H9 (cell line): ENCODE measurements around the gene IDE. TPM values are rescaled to one million over a fixed set of nuclear protein-coding genes. Genes with fewer than 3 reads are reported as not detected.
A peak's percentile ranks its signal among the peaks of the same experiment; 100 is the strongest.

Experiments
- DNase-seq: peaks from one replicate; pipeline ENCODE4 v3.0.0-alpha.2; 2017
- H2AFZ ChIP-seq: one replicate; pipeline ENCODE4 v1.6.1; 2013; ENCODE audit warnings: mild to moderate bottlenecking, low read length, control low read depth, moderate library complexity
- H2AK5ac ChIP-seq: 2 replicates; pipeline ENCODE4 v1.6.1; 2013; ENCODE audit warnings: low read length, control low read depth, mixed read lengths; ENCODE audit not compliant: insufficient read length
- H2BK120ac ChIP-seq: one replicate; pipeline ENCODE4 v1.6.1; 2013; ENCODE audit warnings: low read depth, mild to moderate bottlenecking, low read length, control low read depth, inconsistent platforms; ENCODE audit not compliant: poor library complexity, severe bottlenecking
- H2BK12ac ChIP-seq: 2 replicates; pipeline ENCODE4 v1.6.1; 2013; ENCODE audit warnings: low read length, control low read depth, mixed read lengths, low read depth; ENCODE audit not compliant: insufficient read length
- H2BK15ac ChIP-seq: 2 replicates; pipeline ENCODE4 v1.6.1; 2013; ENCODE audit warnings: low read depth, low read length, control low read depth
- H2BK20ac ChIP-seq: one replicate; pipeline ENCODE4 v1.6.1; 2013; ENCODE audit warnings: low read depth, mild to moderate bottlenecking, low read length, control low read depth, inconsistent platforms; ENCODE audit not compliant: poor library complexity, severe bottlenecking
- H2BK5ac ChIP-seq: 2 replicates; pipeline ENCODE4 v1.6.1; 2013; ENCODE audit warnings: low read length, control low read depth, mixed read lengths; ENCODE audit not compliant: insufficient read length
- H3K14ac ChIP-seq: 2 replicates; pipeline ENCODE4 v1.6.1; 2013; ENCODE audit warnings: low read length, control low read depth; ENCODE audit not compliant: insufficient read depth
- H3K18ac ChIP-seq: 2 replicates; pipeline ENCODE4 v1.6.1; 2013; ENCODE audit warnings: low read depth, mild to moderate bottlenecking, mixed read lengths, low read length, control low read depth; ENCODE audit not compliant: insufficient read length
- H3K23ac ChIP-seq: 2 replicates; pipeline ENCODE4 v1.6.1; 2013; ENCODE audit warnings: low read length, control low read depth, mixed read lengths, low read depth; ENCODE audit not compliant: insufficient read length
- H3K23me2 ChIP-seq: 2 replicates; pipeline ENCODE4 v1.6.1; 2013; ENCODE audit warnings: low read depth, mild to moderate bottlenecking, mixed read lengths, low read length, control low read depth; ENCODE audit not compliant: insufficient read length, poor library complexity, severe bottlenecking
- H3K27ac ChIP-seq: 2 replicates; pipeline ENCODE4 v1.5.1; 2013; ENCODE audit warnings: low read length, control low read depth, mixed read lengths, low read depth; ENCODE audit not compliant: insufficient read length
- H3K27me3 ChIP-seq: 2 replicates; pipeline ENCODE4 v1.6.1; 2013; ENCODE audit warnings: low read length, control low read depth, inconsistent platforms; ENCODE audit not compliant: insufficient read depth
- H3K4ac ChIP-seq: 2 replicates; pipeline ENCODE4 v1.6.1; 2013; ENCODE audit warnings: low read depth, mild to moderate bottlenecking, control low read depth, inconsistent platforms, low read length, moderate library complexity
- H3K4me1 ChIP-seq: 2 replicates; pipeline ENCODE4 v1.6.1; 2013; ENCODE audit warnings: low read length, control low read depth, inconsistent platforms; ENCODE audit not compliant: insufficient read depth
- H3K4me2 ChIP-seq: 2 replicates; pipeline ENCODE4 v1.6.1; 2013; ENCODE audit warnings: low read length, control low read depth, mixed read lengths; ENCODE audit not compliant: insufficient read length, insufficient read depth
- H3K56ac ChIP-seq: 2 replicates; pipeline ENCODE4 v1.6.1; 2013; ENCODE audit warnings: low read depth, mild to moderate bottlenecking, mixed read lengths, low read length, control low read depth; ENCODE audit not compliant: insufficient read length
- H3K79me1 ChIP-seq: 2 replicates; pipeline ENCODE4 v1.6.1; 2013; ENCODE audit warnings: low read depth, mild to moderate bottlenecking, moderate library complexity, low read length, control low read depth, inconsistent platforms; ENCODE audit not compliant: insufficient read depth, poor library complexity, severe bottlenecking
- H3K79me2 ChIP-seq: 2 replicates; pipeline ENCODE4 v1.6.1; 2013; ENCODE audit warnings: low read length, control low read depth, inconsistent platforms; ENCODE audit not compliant: insufficient read depth
- H3K9ac ChIP-seq: 2 replicates; pipeline ENCODE4 v1.6.1; 2013; ENCODE audit warnings: low read length, control low read depth, mixed read lengths; ENCODE audit not compliant: insufficient read length; ENCODE audit errors: extremely low read depth
- H3K9me3 ChIP-seq: one replicate; pipeline ENCODE4 v1.6.1; 2013; ENCODE audit warnings: low read depth, low read length, inconsistent platforms; ENCODE audit not compliant: control insufficient read depth
- H3T11ph ChIP-seq: one replicate; pipeline ENCODE4 v1.6.1; 2013; ENCODE audit warnings: mild to moderate bottlenecking, low read length, control low read depth, inconsistent platforms
- H4K20me1 ChIP-seq: one replicate; pipeline ENCODE4 v1.6.1; 2013; ENCODE audit not compliant: control insufficient read depth, insufficient read length, insufficient read depth
- H4K5ac ChIP-seq: 2 replicates; pipeline ENCODE4 v1.6.1; 2013; ENCODE audit warnings: low read depth, mild to moderate bottlenecking, mixed read lengths, low read length, control low read depth; ENCODE audit not compliant: insufficient read length
- H4K8ac ChIP-seq: replicated peaks from 2 replicates; pipeline ENCODE4 v1.6.1; 2013; ENCODE audit warnings: low read length, control low read depth, mixed read lengths, low read depth; ENCODE audit not compliant: insufficient read length
- H4K91ac ChIP-seq: 2 replicates; pipeline ENCODE4 v1.6.1; 2013; ENCODE audit warnings: low read depth, mild to moderate bottlenecking, moderate library complexity, mixed read lengths, low read length, control low read depth; ENCODE audit not compliant: insufficient read length
- H3K27ac Mint-ChIP-seq, 3 experiments: 2 replicates in 2 of 3; 3 replicates in 1 of 3; pipeline ENCODE4 v1.8.0; 2020 to 2021; ENCODE audit warnings: mixed read lengths in 3 of 3, mild to moderate bottlenecking in 1 of 3, moderate library complexity in 1 of 3
- H3K27me3 Mint-ChIP-seq: 2 replicates; pipeline ENCODE4 v1.8.0; 2021; ENCODE audit warnings: low read depth, mild to moderate bottlenecking, moderate library complexity, mixed read lengths
- H3K36me3 Mint-ChIP-seq, 3 experiments: 2 replicates in 2 of 3; 3 replicates in 1 of 3; pipeline ENCODE4 v1.8.0; 2020 to 2021; ENCODE audit warnings: low read depth in 3 of 3, mixed read lengths in 3 of 3; ENCODE audit not compliant: insufficient read depth in 1 of 3
- H3K4me1 Mint-ChIP-seq, 2 experiments: 2 replicates each; pipeline ENCODE4 v1.8.0; 2020; ENCODE audit warnings: mixed read lengths in 2 of 2
- H3K4me3 Mint-ChIP-seq, 2 experiments: 2 replicates in 1 of 2; 3 replicates in 1 of 2; pipeline ENCODE4 v1.8.0; 2020 to 2021; ENCODE audit warnings: mild to moderate bottlenecking in 2 of 2, mixed read lengths in 2 of 2, moderate library complexity in 1 of 2
- H3K9me3 Mint-ChIP-seq, 2 experiments: 2 replicates in 1 of 2; 3 replicates in 1 of 2; pipeline ENCODE4 v1.8.0; 2020; ENCODE audit warnings: mild to moderate bottlenecking in 2 of 2, mixed read lengths in 2 of 2, moderate library complexity in 1 of 2
- CTCF ChIP-seq: fragments of 200-600 bp; sonication (generic); conservative IDR thresholded peaks from 3 replicates; pipeline ENCODE4 v1.8.0; 2021; ENCODE audit warnings: antibody characterized with exemption, mild to moderate bottlenecking
- WGBS: extraction: QIAGEN DNeasy Blood & Tissue Kit; methylation state at CpG from one replicate; pipeline ENCODE4 v1.1.7; 2013; ENCODE audit warnings: missing lambda C conversion rate, low lambda C conversion rate, mixed read lengths; ENCODE audit not compliant: insufficient read length; ENCODE audit errors: extremely low coverage; 5-methylcytosine and 5-hydroxymethylcytosine counted together
- total RNA-seq: library from RNA; stranded (reverse); gene quantifications from 2 replicates; pipeline ENCODE4 v1.2.1, GENCODE V29; 2021

The IDE gene
- total RNA-seq, 1 experiment from 2014 or later = 48.9 TPM

- no peak overlapping the region for H2BK120ac ChIP-seq
- no peak overlapping the region for H4K5ac ChIP-seq
- H4K91ac ChIP-seq = no peak overlapping the region
- H3K4me2 ChIP-seq = no peak overlapping the region
- H3K9me3 Mint-ChIP-seq = no peaks in the 10 kb centered on the region; a peak in 1 of 5 replicates
- H2BK5ac ChIP-seq = no peak overlapping the region
- no peak overlapping the region for H2AK5ac ChIP-seq
- H3K27me3 Mint-ChIP-seq = no peaks in the 10 kb centered on the region
- H3K4me3 Mint-ChIP-seq = no peak overlapping the region
- H3K9ac ChIP-seq = no peak overlapping the region
- H4K20me1 ChIP-seq = no peaks in the 10 kb centered on the region
- H3K23me2 ChIP-seq = no peaks in the 10 kb centered on the region
- H3K4me1 Mint-ChIP-seq = peaks cover 20 to 32% of the 10 kb centered on the region in 2 experiments
- H3K14ac ChIP-seq = no peak overlapping the region
- no peak overlapping the region for H3K56ac ChIP-seq
- H3K27ac ChIP-seq = no peak overlapping the region
- no peaks in the 10 kb centered on the region; the same call in 1 of the 2 replicates for H3K4me1 ChIP-seq
- H3K18ac ChIP-seq = no peak overlapping the region
- peak overlapping the region in 2 of 3 experiments; percentile 28 to 78; a peak in 3 of 7 replicates for H3K27ac Mint-ChIP-seq
- H2BK20ac ChIP-seq = no peak overlapping the region
- TF ChIP-seq CTCF = no peak
- H3K9me3 ChIP-seq = no peaks in the 10 kb centered on the region
- no peak overlapping the region for H2BK12ac ChIP-seq
- peaks cover 4% of the 10 kb centered on the region; the same call in 1 of the 2 replicates for H3K79me2 ChIP-seq
- no peaks in the 10 kb centered on the region for H3K27me3 ChIP-seq
- no peak overlapping the region for H2BK15ac ChIP-seq
- no peak overlapping the region for H3K4ac ChIP-seq
- no peak overlapping the region for H2AFZ ChIP-seq
- no peak overlapping the region for H3T11ph ChIP-seq
- no peak overlapping the region for H3K23ac ChIP-seq
- H3K36me3 Mint-ChIP-seq = peaks cover 0 to 2% (median 0%) of the 10 kb centered on the region in 3 experiments; a peak in 2 of 7 replicates
- no peak overlapping the region for H4K8ac ChIP-seq
- DNase-seq = no peak
- H3K79me1 ChIP-seq = no peaks in the 10 kb centered on the region
- WGBS = no CpG with 5 or more reads among the region's 3 CpGs
These were observed 29.6 kb downstream of the IDE start for GRCh38 chr10:92544296-92544695.
